GM18858 (cell line): ENCODE results near the gene ZNF799.
"Not testable (repeated sequence)": the region's sequence is repeated elsewhere in the genome, so short reads cannot be mapped to it uniquely, and the experiment has no call there.

Source experiments
- ATAC-seq: cut with Tn5 transposase; IDR thresholded peaks from one replicate; pipeline ENCODE4 v1.9.1; 2021; ENCODE audit not compliant: unreplicated experiment

ZNF799 gene

GRCh38 chr19:12400633-12401502 lies at the start of gene ZNF799:
Gene ZNF799, minus strand, starts transcription at chr19:12401271. Its CDS starts 201 bp downstream, at chr19:12401070.
- no peak for ATAC-seq

- no peak for ATAC-seq
Measured at GRCh38 chr19:12450844-12451243, 49.8 kb upstream of the ZNF799 start.

- no peak for ATAC-seq
Measured at GRCh38 chr19:12448808-12449207, 47.7 kb upstream of the ZNF799 start.

GRCh38 chr19:12440541-12441316 lies 39.7 kb upstream of the ZNF799 start, which contains the start of gene ZNF443:
Gene ZNF443, minus strand, starts transcription at chr19:12441021. Its CDS starts 107 bp downstream, at chr19:12440914.
- ATAC-seq = peak; percentile 86

- not testable (repeated sequence) for ATAC-seq
Measured at GRCh38 chr19:12439686-12440540, 38.8 kb upstream of the ZNF799 start.

GRCh38 chr19:12430726-12431299 lies 29.7 kb upstream of the ZNF799 start:
- not testable (repeated sequence) for ATAC-seq

- no peak for ATAC-seq
Measured at GRCh38 chr19:12425888-12426274, 24.8 kb upstream of the ZNF799 start.

GRCh38 chr19:12425236-12425887 lies 24.3 kb upstream of the ZNF799 start:
- ATAC-seq = no peak

- not testable (repeated sequence) for ATAC-seq
Measured at GRCh38 chr19:12417273-12417672, 16.2 kb upstream of the ZNF799 start.

GRCh38 chr19:12411893-12412292 lies 10.8 kb upstream of the ZNF799 start:
- ATAC-seq = no peak

- not testable (repeated sequence) for ATAC-seq
Measured at GRCh38 chr19:12399901-12400632, 1.0 kb downstream of the ZNF799 start.

- ATAC-seq = not testable (repeated sequence)
Measured at GRCh38 chr19:12391148-12391547, 9.9 kb downstream of the ZNF799 start.

- not testable (repeated sequence) for ATAC-seq
Measured at GRCh38 chr19:12386365-12386764, 14.7 kb downstream of the ZNF799 start.

- no peak for ATAC-seq
Measured at GRCh38 chr19:12380444-12380737, 20.7 kb downstream of the ZNF799 start.

GRCh38 chr19:12379732-12380443 lies 21.2 kb downstream of the ZNF799 start:
- no peak for ATAC-seq

- no peak for ATAC-seq
Measured at GRCh38 chr19:12374026-12374425, 27.0 kb downstream of the ZNF799 start.

- peak; percentile 68 for ATAC-seq
Measured at GRCh38 chr19:12365236-12366162, 35.6 kb downstream of the ZNF799 start, which contains the start of gene ZNF442. Gene ZNF442, minus strand, starts transcription at chr19:12365683. Its CDS starts 2,052 bp downstream, at chr19:12363631.
